Activated CD4-positive, alpha-beta T cell treated with anti-CD3 and anti-CD28 coated beads, Interleukin-2, amount 10 ng/mL, durations not matched to agents 24 days and 14 days (primary cell): ENCODE results near the gene RABAC1. TPM values are rescaled to one million over a fixed set of nuclear protein-coding genes. Genes with fewer than 3 reads are reported as not detected.

Experiments used
- DNase-seq: peaks from one replicate; pipeline ENCODE4 v3.0.0; 2022
- H3K27ac Mint-ChIP-seq: one replicate; pipeline ENCODE4 v1.8.0; 2022; ENCODE audit warnings: mild to moderate bottlenecking, mixed read lengths
- H3K27me3 Mint-ChIP-seq: one replicate; pipeline ENCODE4 v1.8.0; 2022; ENCODE audit warnings: mixed read lengths
- H3K36me3 Mint-ChIP-seq: one replicate; pipeline ENCODE4 v1.8.0; 2022; ENCODE audit warnings: low read depth, mild to moderate bottlenecking, mixed read lengths
- H3K4me1 Mint-ChIP-seq: one replicate; pipeline ENCODE4 v1.8.0; 2021; ENCODE audit warnings: mixed read lengths
- H3K4me3 Mint-ChIP-seq: one replicate; pipeline ENCODE4 v1.8.0; 2022; ENCODE audit warnings: mild to moderate bottlenecking, moderate library complexity, mixed read lengths
- H3K9me3 Mint-ChIP-seq: one replicate; pipeline ENCODE4 v1.8.0; 2021; ENCODE audit warnings: mixed read lengths
- intact Hi-C: fragments of 100-400 bp; cut with micrococcal nuclease; formaldehyde crosslinking; loops from one replicate; pipeline ENCODE4 v1.15.1; 2023
- total RNA-seq: library from RNA; stranded (reverse); gene quantifications from 2 replicates; pipeline ENCODE4 v1.2.3, GENCODE V29; 2022

Gene RABAC1
- total RNA-seq, 1 donor from 2014 or later, result 41.5 TPM

- intact Hi-C loops, result no loop called here
- H3K27me3 Mint-ChIP-seq, result peaks cover 9% of the 10 kb centered on the region
- DNase-seq, result no peak
- H3K9me3 Mint-ChIP-seq, result no peaks in the 10 kb centered on the region
- H3K27ac Mint-ChIP-seq, result peak overlapping the region; percentile 20
- peaks cover 33% of the 10 kb centered on the region for H3K4me1 Mint-ChIP-seq
- H3K36me3 Mint-ChIP-seq, result peaks cover 70% of the 10 kb centered on the region
- H3K4me3 Mint-ChIP-seq, result no peak overlapping the region
Observed at GRCh38 chr19:41906916-41907680, 52.0 kb downstream of the RABAC1 start.

Other genes starting within 250 kb of the RABAC1 start
- not detected in 2 replicates for gene CEACAM6, start 203.8 kb downstream of the RABAC1 start, total RNA-seq
- gene CEACAM3, start 162.7 kb downstream of the RABAC1 start, total RNA-seq, result not detected in 2 replicates
- not detected in 2 replicates for gene LYPD4, start 114.6 kb downstream of the RABAC1 start, total RNA-seq
- gene DMRTC2, start 114.3 kb downstream of the RABAC1 start, total RNA-seq, result not detected in 2 replicates
- 2,909 and 2,931 TPM in 2 replicates for gene RPS19, start 99.1 kb downstream of the RABAC1 start, total RNA-seq
- gene CD79A, start 82.0 kb downstream of the RABAC1 start, total RNA-seq, result 2.6 and 2.7 TPM in 2 replicates
- 365 and 378 TPM in 2 replicates for gene ARHGEF1, start 76.1 kb downstream of the RABAC1 start, total RNA-seq
- 3.1 and 4.2 TPM in 2 replicates for gene ERFL, start 30.9 kb downstream of the RABAC1 start, total RNA-seq
- 0.68 and 1.2 TPM in 2 replicates for gene ATP1A3, start 34.9 kb upstream of the RABAC1 start, total RNA-seq
- 3.9 and 4.9 TPM in 2 replicates for gene GRIK5, start 110.9 kb upstream of the RABAC1 start, total RNA-seq
- 16.7 and 18.5 TPM in 2 replicates for gene ZNF574, start 116.8 kb upstream of the RABAC1 start, total RNA-seq
- gene POU2F2, start 173.1 kb upstream of the RABAC1 start, total RNA-seq, result 71.5 and 72.0 TPM in 2 replicates